ENCODE measurements around the gene NEURL3. TPM values are rescaled to one million over a fixed set of nuclear protein-coding genes. Genes with fewer than 3 reads are reported as not detected.
A peak's percentile ranks its signal among the peaks of the same experiment; 100 is the strongest.

Gene NEURL3
- total and polyA plus RNA-seq, 2 of the 4 experiments (the other 2 are of a cell fraction) = not detected

DNA sequence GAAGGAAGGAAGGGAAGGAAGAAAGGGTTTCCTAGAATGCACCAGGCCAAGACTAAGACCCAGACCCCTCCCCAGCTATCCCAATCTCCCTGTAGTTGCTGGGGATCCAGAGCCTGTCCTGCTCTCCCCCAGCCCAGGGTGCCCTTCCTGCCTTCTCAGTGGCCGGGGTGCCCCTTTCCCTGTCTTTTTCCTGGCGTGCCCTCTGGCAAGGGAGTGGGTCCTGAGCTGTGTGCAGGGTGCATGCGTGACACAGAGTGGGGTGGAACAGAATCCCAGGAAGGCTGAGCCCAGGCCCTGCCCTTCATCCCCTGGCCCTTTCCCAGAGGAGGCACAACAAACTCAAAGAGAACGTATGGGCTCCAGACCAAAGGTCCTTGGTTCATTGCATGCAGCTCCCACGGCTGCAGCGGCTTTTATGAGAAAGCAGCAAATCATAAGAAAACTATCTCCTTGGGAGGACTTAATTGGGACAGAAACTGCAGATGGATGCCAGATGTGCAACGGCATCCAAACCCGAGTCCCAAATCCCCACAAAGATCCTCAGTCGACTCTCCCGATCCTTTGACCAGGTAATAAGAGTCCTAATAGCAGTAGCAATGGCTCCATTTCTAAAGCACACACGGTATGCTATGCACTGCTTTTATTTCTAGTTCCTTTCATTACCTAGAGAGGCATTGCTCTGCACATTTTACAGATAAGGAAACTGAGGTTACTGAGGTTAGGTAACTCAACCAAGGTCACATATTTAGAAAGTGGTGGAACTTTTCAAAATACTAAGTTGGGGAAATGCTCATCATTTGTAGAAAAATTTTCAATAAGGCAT is 18.7 kb upstream of the NEURL3 start:
- Histone ChIP-seq H3K4me2 (ENCODE audit: low read depth, low read length) (no peak overlapping the region), H2BK20ac (ENCODE audit: low read depth, low read length) (no peak overlapping the region), H3K9me1 (ENCODE audit: insufficient read depth, low read length) (no peaks in the 10 kb centered on the region; the same call in 1 of the 2 replicates), H3K4ac (ENCODE audit: low read depth, low read length) (no peak overlapping the region), H2BK15ac (ENCODE audit: low read depth, low read length) (no peak overlapping the region), H3K14ac (replicated peaks; ENCODE audit: low read depth, low read length) (no peak overlapping the region), H2AK9ac (replicated peaks; ENCODE audit: low read depth, low read length, poor library complexity) (no peak overlapping the region), H4K5ac (ENCODE audit: low read depth, low read length) (no peak overlapping the region), H4K91ac (ENCODE audit: insufficient read depth, low read depth, low read length) (no peak overlapping the region), H3K79me1 (ENCODE audit: low read depth in 1 of 2, low read length in 2 of 2) (no peaks in the 10 kb centered on the region), H4K20me1 (ENCODE audit: insufficient read depth, low read length) (no peaks in the 10 kb centered on the region), H2BK120ac (ENCODE audit: low read depth, low read length) (no peak overlapping the region), H4K8ac (ENCODE audit: low read depth in 2 of 2, low read length in 2 of 2) (no peak overlapping the region), H3K9me3 (ENCODE audit: control insufficient read depth, insufficient read depth, low read length) (no peaks in the 10 kb centered on the region), H3K27me3 (ENCODE audit: control insufficient read depth, insufficient read depth, low read length) (peaks cover 31% of the 10 kb centered on the region), H3K9ac (ENCODE audit: low read depth, low read length) (no peak overlapping the region), H3K36me3 (ENCODE audit: control insufficient read depth, insufficient read depth, low read length) (no peaks in the 10 kb centered on the region), H3K4me1 (ENCODE audit: control insufficient read depth, insufficient read depth, low read length) (peaks cover 9% of the 10 kb centered on the region), H2AFZ (replicated peaks; ENCODE audit: low read length, poor library complexity) (no peak overlapping the region), H2AK5ac (ENCODE audit: low read depth, low read length) (no peak overlapping the region), H3K23ac (ENCODE audit: low read depth, low read length) (no peak overlapping the region; the same call in 1 of the 2 replicates), H3K4me3 (ENCODE audit: insufficient read depth, low read depth, low read length) (no peak overlapping the region), H2BK5ac (ENCODE audit: low read depth, low read length, poor library complexity, severe bottlenecking) (no peak overlapping the region), H3K27ac (ENCODE audit: insufficient read depth, low read length) (no peak overlapping the region), H3K56ac (ENCODE audit: extremely low read depth, insufficient read depth, low read length) (no peak overlapping the region), H3K18ac (ENCODE audit: low read depth, low read length) (no peak overlapping the region)
- dilution Hi-C loops (cut with HindIII; ENCODE audit: low sequenced_read_pairs, unreplicated experiment) = no loop called here
- intact Hi-C loops (cut with micrococcal nuclease) = no loop called here
- TF ChIP-seq MXI1 (IDR thresholded peaks at IDR 0.05; ENCODE audit: borderline replicate concordance, low read depth, low read length) (no peak), POLR2A (IDR thresholded peaks at IDR 0.05; ENCODE audit: low read depth, low read length) (no peak), FOS (IDR thresholded peaks at IDR 0.05; ENCODE audit: low read depth, low read length) (no peak)
- in situ Hi-C loops (cut with MboI; ENCODE audit: low sequenced_read_pairs) = loop anchor here (25.0 kb wide), 1 partner anchor 512 kb away; no protein-coding TSS in a partner anchor
- DNase-seq (peak; percentile 24), ATAC-seq (ENCODE audit: low read depth) (no peak)
- WGBS, 2 experiments (ENCODE audit: extremely low coverage in 2 of 2, insufficient read length in 1 of 2) = 60% methylated on average over 1 of the region's 11 CpGs; no CpG with 5 or more reads in 1 of the 2 experiments
- CTCF ChIA-PET = interaction anchor here (0.6 kb wide), 1 partner anchor 7 kb away, joined by 4 read pairs; no protein-coding TSS in a partner anchor
- POLR2A ChIA-PET (ENCODE audit: unreplicated experiment) = no interaction called here
- no TSS peak for BruUV-seq (replicated peaks)
